Measurements from ENCODE around the gene TYRO3.

Gene TYRO3

GRCh38 chr15:41545218-41545617, 13.8 kb upstream of the TYRO3 start:
- Histone ChIP-seq H3K4me2 (no peak overlapping the region), H2AFZ (ENCODE audit: low read depth) (no peak overlapping the region), H3K4me3 (IDR thresholded peaks at IDR 0.05; ENCODE audit: insufficient read depth, low read depth, low read length) (no peak overlapping the region), H3K36me3 (ENCODE audit: insufficient read depth) (no peaks in the 10 kb centered on the region), H3K9ac (no peak overlapping the region), H3K27ac (no peak overlapping the region), H3K79me2 (ENCODE audit: insufficient read depth, low read depth) (no peaks in the 10 kb centered on the region), H3K4me1 (ENCODE audit: low read depth, poor library complexity, severe bottlenecking) (peaks cover 2% of the 10 kb centered on the region), H3K27me3 (ENCODE audit: insufficient read depth, low read depth) (no peaks in the 10 kb centered on the region), H4K20me1 (ENCODE audit: insufficient read depth) (no peaks in the 10 kb centered on the region)
- no peak for TF ChIP-seq CTCF (conservative IDR thresholded peaks at IDR 0.05; ENCODE audit: low read depth, low read length)

- H3K36me3 ChIP-seq (ENCODE audit: insufficient read depth): no peaks in the 10 kb centered on the region
- H3K27ac ChIP-seq: no peak overlapping the region
- no peak overlapping the region for H3K4me2 ChIP-seq
- H4K20me1 ChIP-seq (ENCODE audit: insufficient read depth): no peaks in the 10 kb centered on the region
- no peak overlapping the region for H3K9ac ChIP-seq
- H3K27me3 ChIP-seq (ENCODE audit: insufficient read depth, low read depth): no peaks in the 10 kb centered on the region
- H3K4me1 ChIP-seq (ENCODE audit: low read depth, poor library complexity, severe bottlenecking): no peaks in the 10 kb centered on the region
- no peak overlapping the region for H3K4me3 ChIP-seq (IDR thresholded peaks at IDR 0.05; ENCODE audit: insufficient read depth, low read depth, low read length)
- TF ChIP-seq CTCF (conservative IDR thresholded peaks at IDR 0.05; ENCODE audit: low read depth, low read length): no peak
- H2AFZ ChIP-seq (ENCODE audit: low read depth): no peak overlapping the region
- no peaks in the 10 kb centered on the region for H3K79me2 ChIP-seq (ENCODE audit: insufficient read depth, low read depth)
These were observed 11.9 kb upstream of the TYRO3 start for GRCh38 chr15:41546851-41547786.

GRCh38 chr15:41550066-41550775, 8.8 kb upstream of the TYRO3 start:
- no peak overlapping the region for H3K4me2 ChIP-seq
- H4K20me1 ChIP-seq (ENCODE audit: insufficient read depth): no peaks in the 10 kb centered on the region
- H3K36me3 ChIP-seq (ENCODE audit: insufficient read depth): no peaks in the 10 kb centered on the region
- H3K9ac ChIP-seq: no peak overlapping the region
- H3K4me1 ChIP-seq (ENCODE audit: low read depth, poor library complexity, severe bottlenecking): no peaks in the 10 kb centered on the region
- H3K27me3 ChIP-seq (ENCODE audit: insufficient read depth, low read depth): no peaks in the 10 kb centered on the region
- H3K27ac ChIP-seq: no peak overlapping the region
- no peaks in the 10 kb centered on the region for H3K79me2 ChIP-seq (ENCODE audit: insufficient read depth, low read depth)
- no peak overlapping the region for H2AFZ ChIP-seq (ENCODE audit: low read depth)
- TF ChIP-seq CTCF (conservative IDR thresholded peaks at IDR 0.05; ENCODE audit: low read depth, low read length): no peak
- H3K4me3 ChIP-seq (IDR thresholded peaks at IDR 0.05; ENCODE audit: insufficient read depth, low read depth, low read length): no peak overlapping the region

- H3K4me2 ChIP-seq: no peak overlapping the region
- no peaks in the 10 kb centered on the region for H3K36me3 ChIP-seq (ENCODE audit: insufficient read depth)
- H3K27me3 ChIP-seq (ENCODE audit: insufficient read depth, low read depth): no peaks in the 10 kb centered on the region
- no peak overlapping the region for H2AFZ ChIP-seq (ENCODE audit: low read depth)
- H3K27ac ChIP-seq: no peak overlapping the region
- no peak overlapping the region for H3K4me3 ChIP-seq (IDR thresholded peaks at IDR 0.05; ENCODE audit: insufficient read depth, low read depth, low read length)
- TF ChIP-seq CTCF (conservative IDR thresholded peaks at IDR 0.05; ENCODE audit: low read depth, low read length): no peak
- peaks cover 15% of the 10 kb centered on the region for H3K4me1 ChIP-seq (ENCODE audit: low read depth, poor library complexity, severe bottlenecking)
- no peaks in the 10 kb centered on the region for H4K20me1 ChIP-seq (ENCODE audit: insufficient read depth)
- no peaks in the 10 kb centered on the region for H3K79me2 ChIP-seq (ENCODE audit: insufficient read depth, low read depth)
- H3K9ac ChIP-seq: no peak overlapping the region
These were observed 5.3 kb upstream of the TYRO3 start for GRCh38 chr15:41553731-41554130.
